SK-N-MC (cell line): ENCODE data around the gene ZMIZ1.

Source experiments
- EZH2 ChIP-seq: fragments of 200-600 bp; sonication (generic); IDR thresholded peaks from one replicate; pipeline ENCODE4 v1.6.1; 2017; ENCODE audit warnings: antibody characterized with exemption
- FOXP2 ChIP-seq: optimal IDR thresholded peaks from 2 replicates; pipeline ENCODE3; 2011; ENCODE audit warnings: mild to moderate bottlenecking, moderate library complexity; ENCODE audit not compliant: insufficient read depth; ENCODE audit errors: extremely low read length, control extremely low read depth
- POLR2AphosphoS5 ChIP-seq: IDR thresholded peaks from 2 replicates; pipeline ENCODE4 v1.6.1; 2012; ENCODE audit warnings: mild to moderate bottlenecking, low read depth, low read length, borderline replicate concordance

- TF ChIP-seq EZH2 (no peak), POLR2AphosphoS5 (no peak), FOXP2 (no peak)
Observed at GRCh38 chr10:79215531-79215930, 146.8 kb downstream of the ZMIZ1 start.
